Mesothelial cell of epicardium (in vitro differentiated cells): ENCODE results near the gene SNPH. TPM values are rescaled to one million over a fixed set of nuclear protein-coding genes. Genes with fewer than 3 reads are reported as not detected.

Source experiments
- DNase-seq, 2 experiments: peaks; one replicate each; pipeline ENCODE4 v3.0.0; 2021; ENCODE audit warnings: low spot score in 2 of 2; ENCODE audit not compliant: unreplicated experiment in 2 of 2
- H3K27ac Mint-ChIP-seq: 2 replicates; pipeline ENCODE4 v1.8.0; 2021; ENCODE audit warnings: mixed read lengths
- H3K27me3 Mint-ChIP-seq: 2 replicates; pipeline ENCODE4 v1.8.0; 2021; ENCODE audit warnings: low read depth, mixed read lengths
- H3K36me3 Mint-ChIP-seq: 2 replicates; pipeline ENCODE4 v1.8.0; 2021; ENCODE audit warnings: mixed read lengths
- H3K4me1 Mint-ChIP-seq: 2 replicates; pipeline ENCODE4 v1.8.0; 2021; ENCODE audit warnings: mixed read lengths
- H3K4me3 Mint-ChIP-seq: 2 replicates; pipeline ENCODE4 v1.8.0; 2021; ENCODE audit warnings: mild to moderate bottlenecking, moderate library complexity, mixed read lengths
- H3K9me3 Mint-ChIP-seq: 2 replicates; pipeline ENCODE4 v1.8.0; 2021; ENCODE audit warnings: mixed read lengths
- total RNA-seq: library from RNA; stranded (reverse); gene quantifications from 3 replicates; pipeline ENCODE4 v1.2.1, GENCODE V29; 2021
- TF ChIP-seq, protein P1 (sequence below): fragments of 200-600 bp; sonication (generic); IDR thresholded peaks from one replicate; pipeline ENCODE4 v1.5.0; 2021; ENCODE audit warnings: antibody characterized with exemption; ENCODE audit not compliant: unreplicated experiment

The SNPH gene
- total RNA-seq, 1 donor from 2014 or later, result 3.4 TPM

DNA sequence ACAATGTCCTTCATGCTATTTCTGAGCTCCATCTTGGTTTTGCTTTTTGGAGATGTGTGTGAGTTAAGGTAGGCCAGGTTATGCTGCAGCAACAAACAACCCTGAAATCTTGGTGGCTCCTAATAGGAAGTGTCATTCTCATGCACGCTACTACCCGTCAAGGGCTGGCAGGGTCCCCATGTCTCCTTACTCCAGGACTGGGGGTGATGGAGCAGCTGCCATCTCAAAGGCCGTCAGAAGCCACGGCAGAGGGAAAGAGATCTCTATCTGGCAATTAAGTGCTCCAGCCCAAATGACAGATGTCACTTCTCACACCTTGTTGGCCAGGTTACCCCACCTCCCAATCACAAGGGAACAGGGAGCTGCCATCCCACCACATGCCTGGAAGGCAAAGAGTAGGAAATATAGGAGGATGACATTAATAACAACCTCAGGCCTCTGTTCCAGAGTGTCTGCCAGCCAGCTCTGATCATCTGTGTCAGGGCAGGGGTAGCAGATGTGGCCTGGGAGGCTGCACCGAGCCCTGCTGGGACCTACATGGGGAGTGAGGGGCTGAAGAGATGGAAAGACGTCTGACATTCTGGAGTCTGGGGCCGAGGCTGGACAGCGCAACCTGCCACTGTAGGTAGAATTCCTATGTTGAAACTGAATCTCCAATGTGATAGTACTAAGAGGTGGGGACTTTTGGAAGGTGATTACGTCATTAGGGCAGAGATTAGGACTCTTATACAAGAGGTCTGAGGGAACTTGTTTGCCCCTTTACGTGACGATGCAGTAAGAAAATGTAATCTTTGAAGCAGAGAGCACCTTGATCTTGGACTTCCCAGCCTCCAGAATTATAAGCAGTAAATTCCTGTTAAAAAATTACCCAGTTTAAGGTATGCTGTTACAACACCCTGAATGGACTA lies 67.6 kb downstream of the SNPH start:
- Mint-ChIP-seq H3K9me3 (no peaks in the 10 kb centered on the region), H3K27me3 (no peaks in the 10 kb centered on the region), H3K36me3 (peaks cover 9% of the 10 kb centered on the region), H3K4me1 (no peaks in the 10 kb centered on the region), H3K27ac (no peak overlapping the region), H3K4me3 (no peak overlapping the region)
- DNase-seq, result peak in 1 of 2 experiments; percentile 24
- TF ChIP-seq, protein P1, sequence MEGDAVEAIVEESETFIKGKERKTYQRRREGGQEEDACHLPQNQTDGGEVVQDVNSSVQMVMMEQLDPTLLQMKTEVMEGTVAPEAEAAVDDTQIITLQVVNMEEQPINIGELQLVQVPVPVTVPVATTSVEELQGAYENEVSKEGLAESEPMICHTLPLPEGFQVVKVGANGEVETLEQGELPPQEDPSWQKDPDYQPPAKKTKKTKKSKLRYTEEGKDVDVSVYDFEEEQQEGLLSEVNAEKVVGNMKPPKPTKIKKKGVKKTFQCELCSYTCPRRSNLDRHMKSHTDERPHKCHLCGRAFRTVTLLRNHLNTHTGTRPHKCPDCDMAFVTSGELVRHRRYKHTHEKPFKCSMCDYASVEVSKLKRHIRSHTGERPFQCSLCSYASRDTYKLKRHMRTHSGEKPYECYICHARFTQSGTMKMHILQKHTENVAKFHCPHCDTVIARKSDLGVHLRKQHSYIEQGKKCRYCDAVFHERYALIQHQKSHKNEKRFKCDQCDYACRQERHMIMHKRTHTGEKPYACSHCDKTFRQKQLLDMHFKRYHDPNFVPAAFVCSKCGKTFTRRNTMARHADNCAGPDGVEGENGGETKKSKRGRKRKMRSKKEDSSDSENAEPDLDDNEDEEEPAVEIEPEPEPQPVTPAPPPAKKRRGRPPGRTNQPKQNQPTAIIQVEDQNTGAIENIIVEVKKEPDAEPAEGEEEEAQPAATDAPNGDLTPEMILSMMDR, result no peak

DNA sequence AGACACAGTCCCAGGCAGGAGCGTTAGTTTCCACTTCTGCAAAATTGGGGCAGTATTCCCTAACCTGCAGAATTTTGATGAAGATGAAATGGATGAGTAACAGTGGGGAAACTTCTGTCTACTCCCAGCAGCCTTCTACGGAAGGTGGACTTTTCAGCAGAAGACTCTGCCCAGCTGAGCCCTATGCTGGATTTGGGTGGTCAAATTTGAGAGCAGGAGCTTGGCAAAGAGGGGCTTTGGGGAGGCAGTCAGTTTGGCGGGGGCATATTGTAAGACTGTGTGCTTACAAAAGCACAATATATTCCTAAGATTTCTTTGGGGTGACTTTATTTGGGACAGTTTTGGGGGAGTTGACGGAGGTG lies 68.3 kb downstream of the SNPH start:
- no peak overlapping the region for H3K27ac Mint-ChIP-seq
- no peaks in the 10 kb centered on the region for H3K4me1 Mint-ChIP-seq
- no peaks in the 10 kb centered on the region for H3K27me3 Mint-ChIP-seq
- H3K4me3 Mint-ChIP-seq, result no peak overlapping the region
- H3K9me3 Mint-ChIP-seq, result no peaks in the 10 kb centered on the region
- TF ChIP-seq, protein P1, result no peak
- no peak for DNase-seq
- peaks cover 9% of the 10 kb centered on the region for H3K36me3 Mint-ChIP-seq

DNA sequence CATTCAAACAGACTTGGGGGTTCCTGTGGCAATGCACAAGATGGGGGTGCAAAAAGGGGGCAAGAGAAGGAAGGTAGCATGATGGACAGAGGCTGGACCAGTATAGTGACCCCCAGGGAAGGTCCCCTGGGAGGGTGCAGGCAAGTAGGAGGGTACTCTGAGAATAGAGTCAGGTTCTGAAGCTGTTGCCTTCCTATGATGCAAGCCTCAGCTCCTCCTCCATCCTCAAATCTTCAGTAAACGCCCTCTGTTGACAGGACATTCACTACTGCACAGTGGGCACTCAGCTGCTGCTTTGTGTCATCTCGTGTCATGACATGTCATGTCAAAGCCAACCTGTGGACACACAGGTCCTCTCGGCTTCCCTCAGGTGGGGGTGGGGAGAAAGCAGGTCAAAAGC lies 68.7 kb downstream of the SNPH start:
- no peak overlapping the region for H3K27ac Mint-ChIP-seq
- H3K4me3 Mint-ChIP-seq, result no peak overlapping the region
- no peaks in the 10 kb centered on the region for H3K9me3 Mint-ChIP-seq
- no peak for DNase-seq
- no peaks in the 10 kb centered on the region for H3K4me1 Mint-ChIP-seq
- H3K27me3 Mint-ChIP-seq, result no peaks in the 10 kb centered on the region
- H3K36me3 Mint-ChIP-seq, result peaks cover 9% of the 10 kb centered on the region
- TF ChIP-seq, protein P1, result no peak

DNA sequence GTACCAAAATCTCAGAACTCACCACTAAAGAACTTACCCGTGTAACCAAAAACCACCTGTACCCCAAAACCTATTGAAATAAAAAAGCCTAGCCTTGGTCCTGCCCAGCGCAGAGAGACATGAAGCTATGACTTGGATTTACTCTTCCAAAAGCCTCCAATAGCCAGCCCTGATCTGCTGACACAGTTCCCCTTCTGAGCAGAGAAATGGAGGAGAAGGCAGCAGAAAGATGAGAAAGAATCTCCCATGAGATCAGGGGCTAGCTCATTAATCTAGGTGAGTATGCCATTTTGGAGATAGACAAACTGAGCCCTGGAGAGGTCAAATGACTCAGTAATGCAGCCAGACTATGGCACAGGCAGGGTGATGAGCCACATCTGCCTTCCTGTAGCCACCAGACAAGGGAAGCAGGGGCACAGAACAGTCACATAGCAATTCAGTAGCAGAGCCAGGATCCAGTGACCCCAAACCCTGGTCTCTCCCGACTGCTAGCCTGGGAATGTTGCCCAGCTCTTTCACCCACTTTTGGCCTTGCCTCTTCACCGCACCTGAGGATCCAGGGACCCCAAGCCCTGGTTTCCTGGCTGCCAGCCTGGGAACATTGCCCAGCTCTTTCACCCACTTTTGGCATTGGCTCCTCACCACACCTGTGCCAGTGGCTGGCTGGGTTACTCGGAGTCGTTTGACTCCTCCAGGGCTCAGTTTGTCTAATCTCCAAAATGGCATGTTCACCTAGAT lies 70.0 kb downstream of the SNPH start:
- H3K27me3 Mint-ChIP-seq, result no peaks in the 10 kb centered on the region
- no peak overlapping the region for H3K27ac Mint-ChIP-seq
- H3K9me3 Mint-ChIP-seq, result no peaks in the 10 kb centered on the region
- no peak for DNase-seq
- H3K36me3 Mint-ChIP-seq, result peaks cover 9% of the 10 kb centered on the region
- H3K4me3 Mint-ChIP-seq, result no peak overlapping the region
- H3K4me1 Mint-ChIP-seq, result no peaks in the 10 kb centered on the region
- TF ChIP-seq, protein P1, result no peak

DNA sequence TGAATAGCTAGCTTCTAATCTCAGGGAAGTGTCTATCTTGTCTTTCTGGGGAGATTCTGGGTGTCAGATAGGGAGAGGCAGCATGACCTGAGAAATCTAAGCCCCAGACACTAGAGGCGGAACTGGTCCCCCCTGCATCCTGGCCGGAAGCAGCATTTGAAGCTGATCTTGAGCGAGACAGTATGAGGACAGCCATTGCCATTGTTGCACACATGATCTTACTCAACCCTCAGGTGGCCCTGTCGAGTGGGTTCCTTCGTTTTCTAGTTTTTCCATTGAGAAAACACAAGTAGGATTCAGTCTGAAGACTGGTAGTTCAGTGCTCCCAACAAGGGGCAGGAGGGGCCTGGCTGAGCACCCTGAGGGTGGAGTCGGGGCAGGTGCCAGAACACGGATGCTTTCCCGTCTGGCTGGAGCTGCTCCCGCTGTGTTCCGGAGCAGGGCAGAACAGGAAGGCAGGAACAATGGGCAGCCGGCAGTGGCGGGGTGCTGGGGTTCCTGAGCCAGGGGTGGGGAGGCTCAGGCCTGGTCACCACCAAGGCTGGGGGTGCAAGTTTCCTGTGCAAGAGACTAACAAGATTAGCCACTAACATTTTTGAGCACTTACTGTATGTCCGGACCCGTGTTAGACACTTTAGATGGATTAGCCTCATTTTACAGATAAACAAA lies 70.7 kb downstream of the SNPH start:
- no peaks in the 10 kb centered on the region for H3K27me3 Mint-ChIP-seq
- peaks cover 9% of the 10 kb centered on the region for H3K36me3 Mint-ChIP-seq
- H3K9me3 Mint-ChIP-seq, result no peaks in the 10 kb centered on the region
- TF ChIP-seq, protein P1, result no peak
- DNase-seq, result no peak
- H3K4me1 Mint-ChIP-seq, result no peaks in the 10 kb centered on the region
- H3K27ac Mint-ChIP-seq, result no peak overlapping the region
- no peak overlapping the region for H3K4me3 Mint-ChIP-seq
